ENCODE results near the gene NUTM2G.
"Not testable (repeated sequence)": the region's sequence is repeated elsewhere in the genome, so short reads cannot be mapped to it uniquely, and the experiment has no call there.

NUTM2G gene

DNA sequence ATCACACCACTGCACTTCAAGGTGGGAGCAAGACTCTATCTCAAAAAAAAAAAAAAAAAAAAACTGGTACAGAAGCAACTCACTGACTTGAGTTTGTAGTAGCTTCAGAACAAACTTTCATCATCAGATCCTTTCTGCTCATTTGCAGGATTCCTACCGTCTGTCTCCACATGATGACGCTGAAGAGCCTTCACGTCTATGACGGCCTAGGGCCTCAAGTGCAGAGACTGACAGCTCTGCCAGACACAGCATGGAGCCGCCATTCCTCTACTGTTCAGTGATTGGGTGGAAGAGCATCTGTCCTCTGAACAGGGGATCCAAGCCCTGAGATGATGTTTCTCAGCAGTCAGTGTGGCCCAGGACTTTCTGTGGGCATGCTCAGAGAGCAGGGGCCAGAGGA is 3.1 kb upstream of the NUTM2G start:
- DNase-seq (ENCODE audit: low read depth); H3K4me3 ChIP-seq (ENCODE audit: low read depth, low read length): not testable (repeated sequence)

DNA sequence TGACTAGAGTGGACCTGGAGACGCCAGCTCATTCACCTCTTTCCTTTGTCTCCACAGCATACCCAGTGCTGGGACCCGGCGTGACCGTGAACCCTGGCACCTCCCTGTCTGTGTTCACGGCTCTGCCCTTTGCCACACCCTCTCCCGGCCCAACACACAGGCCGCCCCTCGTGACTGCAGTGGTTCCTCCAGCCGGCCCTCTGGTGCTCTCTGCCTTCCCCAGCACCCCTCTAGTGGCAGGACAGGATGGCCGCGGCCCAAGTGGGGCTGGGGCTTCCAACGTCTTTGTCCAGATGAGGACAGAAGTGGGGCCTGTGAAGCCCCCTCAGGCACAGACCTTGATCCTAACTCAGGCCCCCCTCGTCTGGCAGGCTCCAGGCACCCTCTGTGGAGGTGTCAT is 3.0 kb downstream of the NUTM2G start:
- DNase-seq (ENCODE audit: low read depth); H3K4me3 ChIP-seq (ENCODE audit: low read depth, low read length): not testable (repeated sequence)

DNA sequence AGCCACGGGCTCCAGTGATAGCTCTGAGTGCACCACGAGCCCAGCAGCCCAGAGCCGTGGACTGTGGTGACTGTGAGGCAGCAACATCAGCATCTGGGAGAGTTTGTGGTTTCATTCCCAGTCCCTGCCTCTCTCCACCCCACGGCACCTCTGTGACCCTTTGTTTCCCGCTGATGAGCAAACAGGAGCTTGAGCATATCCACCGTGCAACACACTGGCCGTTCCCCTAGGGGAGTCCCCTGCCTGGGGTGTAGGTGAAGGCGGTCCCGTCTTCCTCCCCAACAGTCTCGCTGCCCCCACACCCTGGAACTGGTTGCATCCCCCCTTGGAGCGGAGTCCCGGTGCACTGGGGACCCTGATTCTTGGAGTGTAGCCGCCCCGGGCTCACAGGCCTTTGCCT is 5.5 kb downstream of the NUTM2G start:
- DNase-seq (ENCODE audit: low read depth); H3K4me3 ChIP-seq (ENCODE audit: low read depth, low read length): not testable (repeated sequence)

DNA sequence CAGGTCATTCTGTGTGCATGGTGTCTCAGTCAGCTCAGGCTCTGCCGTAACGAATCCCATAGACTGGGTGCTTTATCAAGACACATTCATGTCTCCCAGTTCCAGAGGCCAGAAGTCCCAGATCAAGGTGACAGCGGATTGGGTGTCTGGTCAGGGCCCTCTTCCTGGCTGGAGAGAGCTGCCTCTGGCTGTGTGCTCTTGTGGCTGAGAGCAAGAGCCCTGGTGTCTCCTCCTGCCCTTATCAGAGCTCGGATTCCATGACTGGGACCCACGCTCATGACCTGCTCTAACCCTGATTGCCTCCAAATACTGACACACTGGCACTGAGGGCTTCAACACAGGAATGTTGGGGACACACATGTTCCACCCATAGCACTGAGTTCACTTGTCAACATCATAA is 6.1 kb downstream of the NUTM2G start:
- not testable (repeated sequence) for H3K4me3 ChIP-seq (ENCODE audit: low read depth, low read length); DNase-seq (ENCODE audit: low read depth)

DNA sequence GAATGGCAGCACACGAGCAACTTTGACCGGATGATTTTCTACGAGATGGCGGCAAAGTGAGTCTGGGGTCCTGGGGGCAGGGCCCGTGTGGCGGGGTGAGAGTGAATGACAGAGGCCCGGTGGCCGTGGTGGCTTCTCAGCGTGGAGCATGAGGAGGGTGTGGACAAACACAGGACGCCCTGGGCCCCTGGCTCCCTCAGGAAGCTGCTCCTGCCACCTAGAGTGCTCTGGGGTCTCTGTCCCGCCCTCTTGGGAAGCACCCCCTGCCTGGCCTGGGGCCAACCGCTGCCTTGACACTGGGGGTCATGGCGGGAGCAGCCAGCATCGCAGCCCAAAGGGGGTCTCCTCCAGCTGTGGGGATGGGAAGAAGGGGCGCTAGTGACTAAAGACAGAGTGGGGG is 6.8 kb downstream of the NUTM2G start:
- DNase-seq (ENCODE audit: low read depth): not testable (repeated sequence)

DNA sequence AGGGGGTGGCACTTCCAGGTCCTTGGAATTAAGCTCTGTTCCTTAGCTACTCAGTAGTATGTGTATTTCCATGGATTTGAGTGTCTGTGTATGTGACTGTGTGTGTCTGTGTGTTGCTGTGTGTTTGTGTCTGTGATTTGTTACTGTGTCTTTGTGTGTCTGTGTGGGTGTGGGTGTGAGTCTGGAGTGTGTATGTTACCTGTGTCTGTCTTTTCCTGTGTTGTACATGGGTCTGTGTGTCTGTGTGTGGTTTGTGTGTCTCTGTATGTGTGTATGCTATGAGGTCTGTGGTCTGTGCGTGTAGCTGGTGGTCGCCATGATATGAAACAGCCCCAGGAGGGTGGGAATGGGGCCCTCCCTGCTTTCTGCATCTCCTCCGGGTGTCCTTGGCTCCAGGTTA is 8.8 kb downstream of the NUTM2G start:
- not testable (repeated sequence) for DNase-seq (ENCODE audit: low read depth); H3K4me3 ChIP-seq (ENCODE audit: low read depth, low read length)

More for the DNA sequence above, 6.8 kb downstream of the NUTM2G start:
- H3K4me3 ChIP-seq (ENCODE audit: low read depth, low read length): not testable (repeated sequence)

DNA sequence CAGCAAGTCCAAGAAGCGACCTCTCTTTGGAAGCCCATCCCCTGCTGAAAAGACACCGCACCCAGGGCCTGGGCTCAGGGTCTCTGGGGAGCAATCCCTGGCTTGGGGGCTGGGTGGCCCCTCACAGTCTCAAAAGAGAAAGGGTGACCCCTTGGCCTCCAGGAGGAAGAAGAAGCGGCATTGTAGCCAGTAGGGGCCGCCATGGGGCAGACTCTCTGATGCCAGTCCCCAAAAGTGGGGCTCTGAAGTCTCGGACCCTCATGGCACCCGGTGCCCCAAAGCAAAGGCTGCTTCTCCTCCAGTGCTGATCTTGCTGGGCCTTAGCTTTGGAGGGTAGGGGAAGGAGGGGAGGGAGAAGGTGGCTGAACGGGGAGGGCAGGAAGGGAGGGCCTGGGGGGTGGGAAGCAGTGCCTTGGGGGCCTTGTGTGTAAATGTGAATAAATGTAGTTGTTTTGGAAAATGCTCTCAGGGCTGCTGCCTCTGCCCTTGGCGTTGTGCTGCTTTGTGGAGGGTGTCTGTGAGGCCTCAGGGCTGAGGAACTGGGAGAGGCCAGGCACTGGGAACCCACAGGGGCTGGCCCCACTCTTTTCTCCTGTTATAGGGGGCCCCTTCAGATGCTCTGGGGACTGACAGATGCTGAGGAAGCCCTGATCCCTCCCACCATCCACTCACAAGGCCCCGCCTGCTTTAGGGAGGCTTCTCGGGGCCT is 10.5 kb downstream of the NUTM2G start:
- H3K4me3 ChIP-seq (ENCODE audit: low read depth, low read length); DNase-seq (ENCODE audit: low read depth): not testable (repeated sequence)

DNA sequence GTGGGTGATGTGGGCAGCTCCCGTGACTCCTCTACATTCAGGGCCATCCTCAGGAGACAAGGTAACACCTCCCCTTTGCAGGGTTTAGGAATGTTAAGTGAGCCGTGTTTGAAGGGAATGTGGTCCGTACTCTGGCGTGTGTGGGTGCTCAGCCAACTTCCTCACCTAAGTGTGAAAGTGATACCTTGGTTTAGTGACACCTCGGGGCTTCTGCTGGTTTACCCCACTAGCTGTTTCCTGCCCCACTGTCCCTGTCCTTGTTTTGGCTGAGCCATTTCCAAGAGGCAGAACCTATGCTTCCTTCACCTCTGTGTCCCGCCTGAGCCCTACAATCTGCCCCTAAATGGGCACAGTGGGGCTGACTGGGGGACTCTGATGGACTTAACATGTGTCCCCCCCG is 12.3 kb downstream of the NUTM2G start:
- DNase-seq (ENCODE audit: low read depth); H3K4me3 ChIP-seq (ENCODE audit: low read depth, low read length): not testable (repeated sequence)

DNA sequence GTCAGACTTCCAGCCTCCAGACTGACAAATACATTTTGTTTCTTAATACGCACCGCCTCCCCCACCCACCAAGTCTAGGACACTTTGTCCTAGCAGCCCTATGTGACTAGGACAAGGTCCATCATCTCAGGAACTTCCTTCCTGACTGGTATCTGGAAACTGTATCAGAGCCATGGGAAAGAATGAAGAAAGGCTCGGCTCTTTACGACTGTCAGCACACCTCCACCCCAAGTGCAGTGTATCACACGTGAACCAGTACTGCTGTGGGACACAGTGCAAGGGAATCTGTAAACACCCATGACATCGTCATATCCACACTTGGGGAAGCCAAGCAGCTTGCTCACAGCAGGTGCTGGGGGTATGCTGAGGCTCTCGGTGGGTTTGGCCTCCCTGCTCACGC is 13.0 kb downstream of the NUTM2G start:
- DNase-seq (ENCODE audit: low read depth); H3K4me3 ChIP-seq (ENCODE audit: low read depth, low read length): not testable (repeated sequence)

DNA sequence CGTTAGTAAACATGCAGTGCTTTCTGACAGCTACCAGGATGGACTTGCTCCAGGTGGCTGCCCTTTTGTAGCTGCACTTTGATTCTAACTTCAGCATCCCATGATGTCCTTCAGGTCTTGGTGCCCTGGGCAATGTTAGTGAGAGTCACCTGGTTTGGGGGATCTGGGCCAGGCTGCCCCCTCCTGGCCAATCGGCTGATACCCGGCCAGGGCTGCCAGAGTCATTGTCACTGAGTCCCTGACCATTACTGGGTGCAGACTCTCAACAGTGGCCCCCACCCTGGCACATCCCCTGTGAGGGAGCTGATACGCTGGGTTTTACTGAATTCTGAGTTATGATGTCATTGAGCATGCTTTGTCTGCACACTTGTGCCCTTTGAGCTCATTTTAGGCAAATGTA is 13.5 kb downstream of the NUTM2G start:
- DNase-seq (ENCODE audit: low read depth): not testable (repeated sequence)

DNA sequence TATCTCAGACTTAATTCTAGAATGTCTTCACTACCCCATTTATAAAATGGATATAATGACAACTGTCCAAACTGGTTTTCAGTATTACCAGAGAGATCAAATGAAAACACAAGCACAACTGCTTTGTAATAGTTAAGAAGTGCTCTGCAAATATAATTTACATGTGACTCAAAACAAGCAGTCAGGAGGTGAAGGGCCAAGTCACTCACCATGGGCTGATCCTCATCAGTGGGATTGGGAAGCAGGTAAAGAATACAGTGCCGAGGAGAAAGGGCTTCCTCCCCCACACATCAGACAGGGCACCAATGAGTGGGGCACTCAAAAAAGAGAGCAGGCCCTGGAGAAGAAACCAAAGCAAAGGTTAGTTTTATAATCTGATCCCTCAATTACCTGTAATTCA is 20.7 kb downstream of the NUTM2G start:
- not testable (repeated sequence) for DNase-seq (ENCODE audit: low read depth); H3K4me3 ChIP-seq (ENCODE audit: low read depth, low read length)

More for the DNA sequence above, 13.5 kb downstream of the NUTM2G start:
- not testable (repeated sequence) for H3K4me3 ChIP-seq (ENCODE audit: low read depth, low read length)

DNA sequence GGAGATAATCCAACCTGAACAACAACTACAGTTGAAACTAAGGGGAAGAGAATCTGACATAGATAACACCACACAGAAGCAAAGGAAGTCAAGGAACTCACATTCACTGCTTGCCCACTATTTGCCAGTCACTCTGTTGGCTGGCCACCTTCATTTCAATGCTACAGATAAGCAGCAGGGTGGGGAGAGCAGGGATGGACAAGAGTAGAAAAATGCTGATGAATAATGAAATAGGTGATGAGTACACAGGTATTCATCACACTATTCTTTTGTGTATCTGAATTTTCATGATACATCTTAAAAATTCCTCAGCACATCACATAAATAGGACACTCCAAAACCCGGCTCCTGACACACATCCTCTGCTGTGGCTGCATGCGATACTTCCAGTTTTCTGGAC is 21.9 kb downstream of the NUTM2G start:
- H3K4me3 ChIP-seq (ENCODE audit: low read depth, low read length); DNase-seq (ENCODE audit: low read depth): not testable (repeated sequence)

DNA sequence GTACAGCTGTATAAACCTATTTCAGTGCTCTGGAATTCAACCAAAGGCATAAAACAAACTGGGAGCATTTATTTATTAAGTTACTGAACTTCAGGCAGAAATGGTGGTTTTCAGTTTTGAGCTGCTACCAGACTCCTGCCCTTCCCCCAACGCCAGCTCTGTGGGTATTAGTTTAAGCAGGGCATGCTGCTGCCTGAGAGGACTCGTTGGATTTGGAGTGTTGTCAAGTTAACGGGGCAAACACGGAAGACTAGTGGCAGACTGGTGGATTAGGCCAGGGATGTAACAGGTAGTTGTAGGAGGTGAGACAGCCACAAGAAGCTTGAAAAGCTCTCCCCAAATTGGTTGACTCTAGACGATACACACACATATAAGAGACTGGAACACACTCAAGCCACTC is 38.9 kb downstream of the NUTM2G start:
- DNase-seq (ENCODE audit: low read depth): peak; percentile 15
- H3K4me3 ChIP-seq (ENCODE audit: low read depth, low read length): not testable (repeated sequence)

DNA sequence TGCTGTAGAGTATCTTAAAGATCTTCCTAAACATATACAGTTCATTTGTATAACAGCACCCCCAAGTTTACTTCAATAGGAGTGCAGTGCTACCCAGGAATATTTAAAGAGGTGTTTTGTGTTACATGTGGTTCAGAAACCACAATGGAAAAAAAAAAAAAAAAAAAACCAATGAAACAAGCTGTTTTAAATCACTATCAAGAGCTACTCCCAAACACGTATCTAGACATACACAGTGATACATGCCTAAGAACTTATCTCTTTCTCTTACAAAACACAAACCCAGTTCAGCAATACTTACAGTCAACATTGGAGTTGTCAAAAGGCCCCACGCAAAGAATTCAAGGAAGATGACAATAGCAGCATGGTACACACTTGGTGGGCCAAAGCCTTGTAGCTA is 43.9 kb downstream of the NUTM2G start:
- DNase-seq (ENCODE audit: low read depth): not testable (repeated sequence)

DNA sequence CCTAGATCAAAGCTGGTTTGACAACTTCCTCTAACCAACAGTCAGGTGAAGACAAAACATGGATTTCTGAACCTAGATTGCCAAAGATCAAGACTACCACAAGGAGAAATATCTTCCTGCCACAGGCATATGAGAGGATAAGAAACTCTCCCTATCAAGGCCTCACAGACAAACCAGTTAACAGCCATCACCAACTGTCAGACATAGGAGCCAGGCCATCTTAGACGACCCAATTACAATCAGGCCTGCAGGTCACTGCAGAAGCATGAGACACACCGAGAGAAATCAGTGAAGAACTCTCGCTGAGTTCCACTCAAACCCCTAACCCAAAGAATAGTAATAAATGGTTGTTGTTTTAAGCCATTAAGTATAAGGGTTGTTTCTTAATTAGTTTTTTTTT is 45.4 kb downstream of the NUTM2G start:
- H3K4me3 ChIP-seq (ENCODE audit: low read depth, low read length); DNase-seq (ENCODE audit: low read depth): not testable (repeated sequence)

More for the DNA sequence above, 43.9 kb downstream of the NUTM2G start:
- H3K4me3 ChIP-seq (ENCODE audit: low read depth, low read length): not testable (repeated sequence)

DNA sequence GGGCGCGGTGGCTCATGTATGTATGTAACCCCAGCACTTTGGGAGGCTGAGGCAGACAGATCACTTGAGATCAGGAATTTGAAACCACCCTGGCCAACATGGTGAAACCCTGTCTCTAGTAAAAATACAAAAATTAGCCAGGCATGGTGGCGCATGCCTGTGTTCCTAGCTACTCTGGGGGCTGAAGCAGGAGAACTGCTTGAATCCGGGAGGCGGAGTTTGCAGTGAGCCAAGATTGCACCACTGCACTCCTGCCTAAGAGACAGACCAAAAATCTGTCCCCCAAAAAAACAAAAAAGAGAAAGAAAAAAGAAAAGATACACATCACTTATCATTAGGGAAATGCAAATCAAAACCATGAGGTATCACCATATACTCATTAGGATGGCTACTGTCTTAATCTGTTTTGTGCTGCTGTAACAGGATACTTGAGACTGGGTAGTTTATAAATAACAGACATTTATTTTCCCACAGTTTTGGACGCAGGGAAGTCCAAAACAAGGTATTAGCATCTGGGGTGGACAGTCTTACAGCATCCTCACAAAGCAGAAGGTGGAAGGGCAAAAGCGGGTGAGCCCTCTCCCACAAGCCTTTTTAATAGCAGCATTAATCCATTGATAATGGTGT is 55.0 kb downstream of the NUTM2G start:
- not testable (repeated sequence) for DNase-seq (ENCODE audit: low read depth); H3K4me3 ChIP-seq (ENCODE audit: low read depth, low read length)

DNA sequence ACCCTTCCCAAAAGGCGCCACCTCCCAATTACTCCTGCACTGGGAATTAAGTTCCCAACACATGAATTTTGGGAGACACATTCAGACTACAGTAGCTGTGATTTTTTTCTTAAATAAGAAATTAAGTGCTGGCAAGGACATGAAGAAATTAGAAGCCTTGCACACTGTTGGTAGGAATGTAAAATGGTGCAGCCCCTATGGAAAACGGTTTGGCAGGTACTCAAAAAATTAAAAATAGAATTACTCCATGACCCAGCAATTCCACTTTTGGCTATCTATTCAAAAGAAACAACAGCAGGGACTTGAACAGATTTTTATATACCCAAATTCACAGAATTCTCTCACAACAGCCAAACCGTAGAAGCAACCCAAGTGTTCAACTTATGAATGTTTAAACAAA is 55.5 kb downstream of the NUTM2G start:
- DNase-seq (ENCODE audit: low read depth); H3K4me3 ChIP-seq (ENCODE audit: low read depth, low read length): not testable (repeated sequence)

DNA sequence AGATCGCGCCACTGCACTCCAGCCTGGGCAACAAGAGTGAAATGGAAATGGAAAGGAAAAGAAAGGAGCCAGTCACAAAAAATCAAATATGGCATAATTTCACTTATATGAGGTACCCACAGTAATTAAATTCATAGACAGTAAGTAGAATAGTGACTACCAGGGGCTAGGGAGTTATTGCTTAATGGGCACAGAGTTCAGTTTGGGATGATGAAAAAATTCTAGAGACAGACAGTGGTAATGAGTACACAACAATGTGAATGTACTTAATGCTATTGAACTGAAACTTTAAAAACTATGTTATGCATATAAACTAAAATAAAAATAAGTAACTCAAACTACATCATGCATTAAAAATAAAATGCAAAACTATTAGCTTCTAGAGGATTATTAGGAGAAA is 56.2 kb downstream of the NUTM2G start:
- H3K4me3 ChIP-seq (ENCODE audit: low read depth, low read length); DNase-seq (ENCODE audit: low read depth): not testable (repeated sequence)

All from LNCaP clone FGC (cell line).